ENCODE data around the gene FAM200A.

- TF ChIP-seq CTCF (IDR thresholded peaks at IDR 0.05) (no peak), POLR2A (IDR thresholded peaks at IDR 0.05) (no peak)
Observed at GRCh38 chr7:99539213-99539811, 12.6 kb downstream of the FAM200A start.

All from lower leg skin (tissue), 3 donors.